Measurements from ENCODE around the gene C13orf46.

- TF ChIP-seq GATA3 (IDR thresholded peaks at IDR 0.05; ENCODE audit: borderline replicate concordance) (no peak), POLR2A (IDR thresholded peaks at IDR 0.05; ENCODE audit: low read length) (no peak), HDAC2 (IDR thresholded peaks at IDR 0.05) (no peak)
Observed at GRCh38 chr13:113975416-113975815, 1.5 kb upstream of the C13orf46 start.
